Loucy (cell line): ENCODE measurements around the gene NR3C2.

Experiments
- H2AFZ ChIP-seq: fragments of 200-600 bp; sonication (generic); 2 replicates; pipeline ENCODE4 v1.6.0; 2016; ENCODE audit warnings: antibody characterized with exemption, mild to moderate bottlenecking, low read length, moderate library complexity
- H3F3A ChIP-seq: fragments of 200-600 bp; 2 replicates; pipeline ENCODE4 v1.6.0; 2016; ENCODE audit warnings: antibody characterized with exemption, low read depth, mild to moderate bottlenecking
- H3K27me3 ChIP-seq: fragments of 200-600 bp; sonication (generic); 2 replicates; pipeline ENCODE4 v1.6.1; 2014; ENCODE audit warnings: low read length, mild to moderate bottlenecking; ENCODE audit not compliant: insufficient read depth, poor library complexity, severe bottlenecking
- H3K36me3 ChIP-seq: fragments of 200-600 bp; sonication (generic); 2 replicates; pipeline ENCODE4 v1.6.1; 2016; ENCODE audit warnings: low read length; ENCODE audit not compliant: insufficient read depth
- H3K4me1 ChIP-seq: fragments of 200-600 bp; sonication (generic); 2 replicates; pipeline ENCODE4 v1.5.1; 2014; ENCODE audit warnings: low read length, mild to moderate bottlenecking; ENCODE audit not compliant: insufficient read depth, poor library complexity, severe bottlenecking
- H3K4me2 ChIP-seq: fragments of 200-600 bp; sonication (generic); 2 replicates; pipeline ENCODE4 v1.6.0; 2014; ENCODE audit warnings: antibody characterized with exemption, low read length, low read depth, mild to moderate bottlenecking; ENCODE audit not compliant: poor library complexity, severe bottlenecking
- H3K4me3 ChIP-seq: fragments of 200-600 bp; sonication (generic); 2 replicates; pipeline ENCODE4 v1.5.1; 2014; ENCODE audit warnings: low read length, mild to moderate bottlenecking, mixed read lengths; ENCODE audit not compliant: poor library complexity, severe bottlenecking
- H3K79me2 ChIP-seq: fragments of 200-600 bp; sonication (generic); 2 replicates; pipeline ENCODE4 v1.6.1; 2014; ENCODE audit warnings: low read length; ENCODE audit not compliant: insufficient read depth
- H3K9ac ChIP-seq: fragments of 200-600 bp; sonication (generic); 2 replicates; pipeline ENCODE4 v1.6.0; 2014; ENCODE audit warnings: mild to moderate bottlenecking, low read depth, low read length, moderate library complexity; ENCODE audit not compliant: poor library complexity, severe bottlenecking
- H3K9me2 ChIP-seq: fragments of 200-600 bp; sonication (generic); replicated peaks from 2 replicates; pipeline ENCODE4 v1.6.1; 2016; ENCODE audit warnings: low read depth, low read length, mixed read lengths
- H3K9me3 ChIP-seq: fragments of 200-600 bp; sonication (generic); 2 replicates; pipeline ENCODE4 v1.6.1; 2014; ENCODE audit warnings: mild to moderate bottlenecking, antibody characterized with exemption, low read length, low read depth; ENCODE audit not compliant: insufficient read depth
- H4K20me1 ChIP-seq: fragments of 200-600 bp; sonication (generic); 2 replicates; pipeline ENCODE4 v1.6.0; 2014; ENCODE audit warnings: antibody characterized with exemption, low read length, mild to moderate bottlenecking; ENCODE audit not compliant: insufficient read depth, poor library complexity, severe bottlenecking
- CTCF ChIP-seq: fragments of 200-600 bp; sonication (generic); conservative IDR thresholded peaks from 2 replicates; pipeline ENCODE4 v1.5.1; 2014; ENCODE audit warnings: mild to moderate bottlenecking, antibody characterized with exemption, low read length
- EZH2phosphoT487 ChIP-seq: fragments of 200-600 bp; IDR thresholded peaks from 2 replicates; pipeline ENCODE4 v1.6.1; 2018; ENCODE audit warnings: antibody characterized with exemption, mild to moderate bottlenecking, moderate library complexity, borderline replicate concordance

The NR3C2 gene

GRCh38 chr4:148311526-148311925 is 130.7 kb downstream of the NR3C2 start:
- H3K27me3 ChIP-seq: no peaks in the 10 kb centered on the region
- H4K20me1 ChIP-seq: no peaks in the 10 kb centered on the region
- no peak overlapping the region for H3K4me3 ChIP-seq
- H3K9me2 ChIP-seq: no peaks in the 10 kb centered on the region
- no peak overlapping the region for H2AFZ ChIP-seq
- no peaks in the 10 kb centered on the region for H3K9me3 ChIP-seq
- H3K4me1 ChIP-seq: no peaks in the 10 kb centered on the region
- no peaks in the 10 kb centered on the region for H3K79me2 ChIP-seq
- TF ChIP-seq CTCF: no peak
- TF ChIP-seq EZH2phosphoT487: no peak
- H3K36me3 ChIP-seq: no peaks in the 10 kb centered on the region
- H3K4me2 ChIP-seq: no peak overlapping the region
- no peaks in the 10 kb centered on the region for H3F3A ChIP-seq
- H3K9ac ChIP-seq: no peak overlapping the region

- H3K4me3 ChIP-seq: no peak overlapping the region
- no peak overlapping the region for H3K4me2 ChIP-seq
- TF ChIP-seq CTCF (no peak), EZH2phosphoT487 (no peak)
- no peaks in the 10 kb centered on the region for H3K79me2 ChIP-seq
- H3K9ac ChIP-seq: no peak overlapping the region
- H2AFZ ChIP-seq: no peak overlapping the region
- no peaks in the 10 kb centered on the region for H3K36me3 ChIP-seq
- H3F3A ChIP-seq: no peaks in the 10 kb centered on the region
- H3K9me2 ChIP-seq: no peaks in the 10 kb centered on the region
- no peaks in the 10 kb centered on the region for H3K9me3 ChIP-seq
- no peaks in the 10 kb centered on the region for H3K27me3 ChIP-seq
- no peaks in the 10 kb centered on the region for H4K20me1 ChIP-seq
- no peaks in the 10 kb centered on the region for H3K4me1 ChIP-seq
Observed at GRCh38 chr4:148310756-148311155, 131.5 kb downstream of the NR3C2 start.

GRCh38 chr4:148305751-148306150 is 136.5 kb downstream of the NR3C2 start:
- H3F3A ChIP-seq: no peaks in the 10 kb centered on the region

More at GRCh38 chr4:148305751-148306150, 136.5 kb downstream of the NR3C2 start:
- H3K4me2 ChIP-seq: no peak overlapping the region
- no peak overlapping the region for H3K9ac ChIP-seq
- no peaks in the 10 kb centered on the region for H3K9me2 ChIP-seq
- H3K9me3 ChIP-seq: no peaks in the 10 kb centered on the region
- no peaks in the 10 kb centered on the region for H3K79me2 ChIP-seq
- H3K4me3 ChIP-seq: no peak overlapping the region
- no peak for TF ChIP-seq CTCF
- no peak for TF ChIP-seq EZH2phosphoT487
- no peaks in the 10 kb centered on the region for H3K36me3 ChIP-seq
- no peak overlapping the region for H2AFZ ChIP-seq
- no peaks in the 10 kb centered on the region for H3K27me3 ChIP-seq
- no peaks in the 10 kb centered on the region for H4K20me1 ChIP-seq
- no peaks in the 10 kb centered on the region for H3K4me1 ChIP-seq
